A549 (cell line): ENCODE measurements around the gene ITGA11. TPM values are rescaled to one million over a fixed set of nuclear protein-coding genes. Genes with fewer than 3 reads are reported as not detected.

Experiments used
- ATAC-seq, 2 experiments: fragments of 200-7000 bp in 1 of 2; fragments of >200 bp in 1 of 2; cut with Nextera tagmentation in 1 of 2; cut with Tn5 transposase in 1 of 2; 3 replicates each; pipeline versions ENCODE4 v1.8.0 to v1.9.1; 2018 to 2020; ENCODE audit warnings: mild to moderate bottlenecking in 1 of 2, moderate library complexity in 1 of 2
- CTCF ChIA-PET: fragments of 300-600 bp; sonication (Branson Sonifier 250); formaldehyde crosslinking; extraction: SDS; loops from one replicate; lab custom pipeline; 2021; ENCODE audit warnings: antibody characterized with exemption, inconsistent platforms; lab: Yijun Ruan, JAX
- POLR2A ChIA-PET: fragments of 350-600 bp; formaldehyde crosslinking; extraction: SDS; loops from one replicate; lab custom pipeline; 2021; ENCODE audit warnings: antibody characterized with exemption, inconsistent platforms; lab: Yijun Ruan, JAX
- DNase-seq, 2 experiments: peaks; one replicate each; pipeline versions ENCODE4 v3.0.0 to v3.0.0-alpha.2; 2011 to 2016; ENCODE audit warnings: low read depth in 1 of 2, low spot score in 1 of 2
- FAIRE-seq: peaks from 2 replicates; lab custom pipeline; 2011; peaks lifted over from hg19 to GRCh38; lab: Jason Lieb, UNC
- H3K27ac ChIP-seq, 2 experiments: fragments of >200 bp; sonication (Bioruptor Twin); formaldehyde crosslinking; 3 replicates each; pipeline ENCODE4 v1.5.1; 2016 to 2017
- H3K4me1 ChIP-seq: fragments of >200 bp; sonication (Bioruptor Twin); formaldehyde crosslinking; 3 replicates; pipeline ENCODE4 v1.6.1; 2016
- H3K4me2 ChIP-seq: fragments of >200 bp; sonication (Bioruptor Twin); formaldehyde crosslinking; 3 replicates; pipeline ENCODE4 v1.6.1; 2016
- H3K4me3 ChIP-seq: fragments of >200 bp; sonication (Bioruptor Twin); formaldehyde crosslinking; 3 replicates; pipeline ENCODE4 v1.5.1; 2016
- H3K9me3 ChIP-seq: fragments of >200 bp; sonication (Bioruptor Twin); formaldehyde crosslinking; 3 replicates; pipeline ENCODE4 v1.6.1; 2016
- BHLHE40 ChIP-seq: IDR thresholded peaks from 2 replicates; pipeline ENCODE4 v1.6.1; 2012; ENCODE audit warnings: low read depth, low read length, inconsistent platforms
- CBX8 ChIP-seq: fragments of 200-600 bp; sonication (generic); IDR thresholded peaks from 2 replicates; pipeline ENCODE4 v1.6.1; 2016
- CHD4 ChIP-seq: fragments of 200-600 bp; sonication (generic); IDR thresholded peaks from 2 replicates; pipeline ENCODE4 v1.6.1; 2016; ENCODE audit warnings: antibody characterized with exemption, mild to moderate bottlenecking, borderline replicate concordance
- EP300 ChIP-seq, 2 experiments: fragments of >200 bp; sonication (Bioruptor Twin); formaldehyde crosslinking; IDR thresholded peaks; 2 replicates in 1 of 2; 3 replicates in 1 of 2; pipeline ENCODE4 v1.6.1; 2016 to 2017
- FOXS1 ChIP-seq: fragments of 250-450 bp; sonication (Bioruptor Pico); IDR thresholded peaks from 2 replicates; pipeline ENCODE4 v1.5.0; 2020; ENCODE audit warnings: mild to moderate bottlenecking, moderate library complexity
- GATA3 ChIP-seq: IDR thresholded peaks from 2 replicates; pipeline ENCODE4 v1.6.1; 2012; ENCODE audit warnings: borderline replicate concordance
- HEYL ChIP-seq: fragments of 250-450 bp; sonication (Bioruptor Pico); IDR thresholded peaks from 2 replicates; pipeline ENCODE4 v1.8.0; 2021; ENCODE audit warnings: mild to moderate bottlenecking, moderate library complexity
- HOXA7 ChIP-seq: fragments of 250-450 bp; sonication (Bioruptor Pico); IDR thresholded peaks from 2 replicates; pipeline ENCODE4 v1.5.0; 2020; ENCODE audit warnings: mild to moderate bottlenecking, moderate library complexity
- HOXB13 ChIP-seq: fragments of 250-450 bp; sonication (Bioruptor Pico); IDR thresholded peaks from 2 replicates; pipeline ENCODE4 v1.5.0; 2020; ENCODE audit warnings: low read depth, mild to moderate bottlenecking, moderate library complexity
- JUN ChIP-seq, 2 experiments: fragments of >200 bp; sonication (Bioruptor Twin); formaldehyde crosslinking; IDR thresholded peaks; 2 replicates in 1 of 2; 3 replicates in 1 of 2; pipeline ENCODE4 v1.6.1; 2016 to 2017
- KDM5A ChIP-seq: fragments of 200-600 bp; sonication (generic); IDR thresholded peaks from 2 replicates; pipeline ENCODE4 v1.6.1; 2016; ENCODE audit warnings: antibody characterized with exemption, mild to moderate bottlenecking
- MAZ ChIP-seq: fragments of 150-350 bp; IDR thresholded peaks from 2 replicates; pipeline ENCODE4 v1.6.1; 2014; ENCODE audit warnings: antibody characterized with exemption, low read depth, low read length, borderline replicate concordance
- MYC ChIP-seq: IDR thresholded peaks from 2 replicates; pipeline ENCODE4 v1.6.1; 2012; ENCODE audit warnings: mild to moderate bottlenecking, inconsistent platforms, low read length, improper control_type of control experiment, borderline replicate concordance
- PHF8 ChIP-seq: fragments of 200-600 bp; sonication (generic); IDR thresholded peaks from 2 replicates; pipeline ENCODE4 v1.6.1; 2016; ENCODE audit warnings: low read depth, mild to moderate bottlenecking, antibody characterized with exemption, moderate library complexity, borderline replicate concordance
- POLR2AphosphoS2 ChIP-seq: conservative IDR thresholded peaks from 2 replicates; pipeline ENCODE4 v1.6.1; 2012; ENCODE audit warnings: low read length, improper control_type of control experiment, inconsistent platforms
- SMC3 ChIP-seq: fragments of >200 bp; sonication (Bioruptor Twin); formaldehyde crosslinking; IDR thresholded peaks from 3 replicates; pipeline ENCODE4 v1.6.1; 2018; ENCODE audit warnings: inconsistent platforms
- ZNF302 ChIP-seq: fragments of 250-450 bp; sonication (Bioruptor Pico); IDR thresholded peaks from 2 replicates; pipeline ENCODE4 v1.9.0; 2021; ENCODE audit warnings: inconsistent platforms, mild to moderate bottlenecking, moderate library complexity
- WGBS: methylation state at CpG from one replicate; pipeline ENCODE4 v1.1.6; 2017; ENCODE audit errors: missing lambda C conversion rate; 5-methylcytosine and 5-hydroxymethylcytosine counted together
- polyA plus RNA-seq, 4 experiments: library from polyadenylated mRNA; depleted of rRNA in 3 of 4; stranded (reverse); fragments of >200 nt; fragmentation: RNase III in 1 of 4; extraction: RNeasy Plus Mini Kit Qiagen cat#74134 plus additional on column Dnase treatment in 1 of 4; gene quantifications; 2 replicates in 3 of 4; 3 replicates in 1 of 4; pipeline ENCODE4 v1.2.3, GENCODE V29; 2011 to 2017
- TF ChIP-seq, protein P1 (sequence below): fragments of >200 bp; sonication (Bioruptor Twin); formaldehyde crosslinking; IDR thresholded peaks from 3 replicates; pipeline ENCODE4 v1.6.1; 2016
- TF ChIP-seq, protein P2 (sequence below): fragments of >200 bp; sonication (Bioruptor Twin); formaldehyde crosslinking; IDR thresholded peaks from 2 replicates; pipeline ENCODE4 v1.6.1; 2016
- TF ChIP-seq, protein P3 (sequence below): fragments of 150-350 bp; IDR thresholded peaks from 2 replicates; pipeline ENCODE4 v1.6.1; 2014; ENCODE audit warnings: low read depth, mild to moderate bottlenecking, low read length
- TF ChIP-seq, protein P4 (sequence below): fragments of >200 bp; sonication (Bioruptor Twin); formaldehyde crosslinking; IDR thresholded peaks from 3 replicates; pipeline ENCODE4 v1.5.1; 2016

ITGA11 gene
- polyA plus RNA-seq, 2 of the 4 experiments (the other 2 are of a cell fraction), result 8.3 to 17.2 TPM

DNA sequence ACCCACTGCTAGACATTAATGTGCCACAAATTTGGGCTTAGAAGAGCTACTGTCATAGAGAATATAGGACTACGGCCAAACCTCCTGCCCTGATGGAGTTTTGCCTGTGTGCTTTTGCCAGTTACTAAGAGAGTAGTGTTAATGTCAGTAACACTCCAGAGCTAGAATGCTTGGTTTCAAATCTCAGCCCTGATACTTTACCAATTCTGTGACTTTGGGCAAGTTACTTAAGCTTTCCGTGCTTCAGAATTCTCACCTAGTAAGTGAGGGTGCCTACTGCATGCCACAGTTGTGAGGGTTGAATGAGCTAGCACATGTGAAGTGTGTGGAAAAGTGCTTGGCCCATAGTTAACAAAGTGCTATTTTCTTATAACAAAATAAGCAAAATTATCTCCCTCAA, 10.9 kb upstream of the ITGA11 start:
- ATAC-seq (no peak; a peak in 1 of 6 replicates), FAIRE-seq (no peak), DNase-seq (no peak)
- Histone ChIP-seq H3K9me3 (no peaks in the 10 kb centered on the region), H3K4me2 (no peak overlapping the region), H3K4me3 (no peak overlapping the region), H3K4me1 (no peaks in the 10 kb centered on the region), H3K27ac (no peak overlapping the region)
- CTCF ChIA-PET, result interaction anchor here (0.7 to 2.4 kb wide), 6 partner anchors 9 to 230 kb away, joined by 3 to 10 read pairs (median 4); no protein-coding TSS in a partner anchor
- POLR2A ChIA-PET, result no interaction called here
- TF ChIP-seq HEYL (CRISPR knock-in tag) (no peak), FOXS1 (CRISPR knock-in tag) (no peak), CHD4 (no peak), BHLHE40 (no peak)
- 91% methylated on average over 2 of the region's 2 CpGs for WGBS

DNA sequence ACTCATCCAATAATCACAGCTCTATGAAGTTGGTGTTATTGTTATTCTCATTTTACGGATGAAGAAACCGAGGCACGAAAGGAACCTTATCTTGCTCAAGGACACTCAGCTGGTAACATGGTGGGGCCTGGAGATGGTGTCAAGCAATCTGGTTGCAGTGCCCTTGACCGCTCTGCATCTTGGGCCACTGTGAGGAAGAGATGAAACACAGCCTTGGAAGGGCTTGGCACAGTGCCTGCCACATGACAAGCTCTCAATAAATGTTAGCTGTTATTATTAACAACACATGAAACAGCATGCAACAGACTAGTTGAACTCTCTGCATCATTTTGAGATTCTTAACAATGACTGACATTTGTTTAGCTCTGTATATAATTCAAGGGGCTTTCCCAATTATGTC, 10.1 kb upstream of the ITGA11 start:
- Histone ChIP-seq H3K4me1 (no peaks in the 10 kb centered on the region), H3K9me3 (no peaks in the 10 kb centered on the region), H3K4me3 (no peak overlapping the region), H3K4me2 (no peak overlapping the region), H3K27ac (no peak overlapping the region)
- 73% methylated on average over 4 of the region's 4 CpGs for WGBS
- TF ChIP-seq JUN (IDR thresholded peaks at IDR 0.05), result no peak
- FAIRE-seq (no peak), ATAC-seq (no peak), DNase-seq (no peak)
- ChIA-PET POLR2A (no interaction called here), CTCF (interaction anchor here (0.8 to 2.4 kb wide), 10 partner anchors 8 to 232 kb away, joined by 3 to 10 read pairs (median 4); no protein-coding TSS in a partner anchor)

DNA sequence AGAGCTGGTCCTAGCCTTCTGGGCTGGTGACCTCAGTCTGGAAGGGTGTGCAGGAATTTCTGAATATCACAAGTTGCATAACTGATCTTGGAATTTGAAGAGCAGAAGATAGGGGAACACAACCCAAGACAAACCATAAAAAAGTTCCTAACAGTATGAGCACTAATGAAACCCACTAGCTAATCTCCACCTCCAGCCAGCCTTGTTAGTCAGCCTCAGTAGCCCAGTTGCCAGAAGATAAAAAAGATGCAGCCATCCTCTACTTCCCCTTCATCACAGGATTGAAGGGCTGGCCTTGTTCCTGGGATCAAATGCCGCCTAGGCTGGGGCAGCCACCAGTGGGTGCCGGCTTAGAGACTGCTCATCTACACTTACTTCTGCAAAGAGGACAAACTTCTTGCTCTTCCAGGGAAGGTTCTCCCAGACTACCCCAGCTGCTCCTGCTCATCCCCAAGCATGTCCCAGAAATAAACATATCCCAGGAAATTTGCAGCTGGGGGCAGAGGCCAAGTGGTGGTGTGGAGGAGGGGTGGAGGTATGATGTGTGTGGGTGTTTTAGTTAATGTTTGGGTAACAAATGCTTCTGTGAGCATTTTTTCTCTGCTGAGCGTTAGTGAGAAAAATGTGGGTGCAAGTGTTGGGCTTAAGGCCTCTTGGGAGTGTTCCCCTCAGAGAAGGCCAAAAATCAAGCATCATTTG, 9.2 kb upstream of the ITGA11 start:
- FAIRE-seq (no peak), DNase-seq (no peak), ATAC-seq (no peak)
- H3K27ac ChIP-seq, result no peak overlapping the region
- H3K9me3 ChIP-seq, result no peaks in the 10 kb centered on the region
- ChIA-PET POLR2A (no interaction called here), CTCF (interaction anchor here (1.1 to 2.4 kb wide), 8 partner anchors 9 to 233 kb away, joined by 3 to 10 read pairs (median 4); no protein-coding TSS in a partner anchor)
- TF ChIP-seq MAZ, result no peak
- TF ChIP-seq HOXB13 (CRISPR knock-in tag), result no peak
- TF ChIP-seq, protein P1, sequence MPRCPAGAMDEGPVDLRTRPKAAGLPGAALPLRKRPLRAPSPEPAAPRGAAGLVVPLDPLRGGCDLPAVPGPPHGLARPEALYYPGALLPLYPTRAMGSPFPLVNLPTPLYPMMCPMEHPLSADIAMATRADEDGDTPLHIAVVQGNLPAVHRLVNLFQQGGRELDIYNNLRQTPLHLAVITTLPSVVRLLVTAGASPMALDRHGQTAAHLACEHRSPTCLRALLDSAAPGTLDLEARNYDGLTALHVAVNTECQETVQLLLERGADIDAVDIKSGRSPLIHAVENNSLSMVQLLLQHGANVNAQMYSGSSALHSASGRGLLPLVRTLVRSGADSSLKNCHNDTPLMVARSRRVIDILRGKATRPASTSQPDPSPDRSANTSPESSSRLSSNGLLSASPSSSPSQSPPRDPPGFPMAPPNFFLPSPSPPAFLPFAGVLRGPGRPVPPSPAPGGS, result no peak
- no peak for TF ChIP-seq PHF8
- TF ChIP-seq SMC3, result no peak
- TF ChIP-seq HOXA7 (CRISPR knock-in tag), result no peak
- no peak for TF ChIP-seq POLR2AphosphoS2
- no peak for TF ChIP-seq CBX8
- no peak for TF ChIP-seq EP300 (IDR thresholded peaks at IDR 0.05)
- no peak for TF ChIP-seq JUN (IDR thresholded peaks at IDR 0.05)
- TF ChIP-seq CHD4, result no peak
- TF ChIP-seq KDM5A, result no peak
- TF ChIP-seq, protein P2, sequence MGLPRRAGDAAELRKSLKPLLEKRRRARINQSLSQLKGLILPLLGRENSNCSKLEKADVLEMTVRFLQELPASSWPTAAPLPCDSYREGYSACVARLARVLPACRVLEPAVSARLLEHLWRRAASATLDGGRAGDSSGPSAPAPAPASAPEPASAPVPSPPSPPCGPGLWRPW, result no peak
- TF ChIP-seq, protein P3, sequence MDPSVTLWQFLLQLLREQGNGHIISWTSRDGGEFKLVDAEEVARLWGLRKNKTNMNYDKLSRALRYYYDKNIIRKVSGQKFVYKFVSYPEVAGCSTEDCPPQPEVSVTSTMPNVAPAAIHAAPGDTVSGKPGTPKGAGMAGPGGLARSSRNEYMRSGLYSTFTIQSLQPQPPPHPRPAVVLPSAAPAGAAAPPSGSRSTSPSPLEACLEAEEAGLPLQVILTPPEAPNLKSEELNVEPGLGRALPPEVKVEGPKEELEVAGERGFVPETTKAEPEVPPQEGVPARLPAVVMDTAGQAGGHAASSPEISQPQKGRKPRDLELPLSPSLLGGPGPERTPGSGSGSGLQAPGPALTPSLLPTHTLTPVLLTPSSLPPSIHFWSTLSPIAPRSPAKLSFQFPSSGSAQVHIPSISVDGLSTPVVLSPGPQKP, result no peak
- no peak for TF ChIP-seq GATA3
- TF ChIP-seq ZNF302, result no peak
- TF ChIP-seq, protein P4, sequence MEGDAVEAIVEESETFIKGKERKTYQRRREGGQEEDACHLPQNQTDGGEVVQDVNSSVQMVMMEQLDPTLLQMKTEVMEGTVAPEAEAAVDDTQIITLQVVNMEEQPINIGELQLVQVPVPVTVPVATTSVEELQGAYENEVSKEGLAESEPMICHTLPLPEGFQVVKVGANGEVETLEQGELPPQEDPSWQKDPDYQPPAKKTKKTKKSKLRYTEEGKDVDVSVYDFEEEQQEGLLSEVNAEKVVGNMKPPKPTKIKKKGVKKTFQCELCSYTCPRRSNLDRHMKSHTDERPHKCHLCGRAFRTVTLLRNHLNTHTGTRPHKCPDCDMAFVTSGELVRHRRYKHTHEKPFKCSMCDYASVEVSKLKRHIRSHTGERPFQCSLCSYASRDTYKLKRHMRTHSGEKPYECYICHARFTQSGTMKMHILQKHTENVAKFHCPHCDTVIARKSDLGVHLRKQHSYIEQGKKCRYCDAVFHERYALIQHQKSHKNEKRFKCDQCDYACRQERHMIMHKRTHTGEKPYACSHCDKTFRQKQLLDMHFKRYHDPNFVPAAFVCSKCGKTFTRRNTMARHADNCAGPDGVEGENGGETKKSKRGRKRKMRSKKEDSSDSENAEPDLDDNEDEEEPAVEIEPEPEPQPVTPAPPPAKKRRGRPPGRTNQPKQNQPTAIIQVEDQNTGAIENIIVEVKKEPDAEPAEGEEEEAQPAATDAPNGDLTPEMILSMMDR, result no peak
- TF ChIP-seq MYC, result no peak
- no peak for TF ChIP-seq FOXS1 (CRISPR knock-in tag)
- 67% methylated on average over 3 of the region's 3 CpGs for WGBS
- H3K4me2 ChIP-seq, result no peak overlapping the region
- H3K4me3 ChIP-seq, result no peak overlapping the region
- H3K4me1 ChIP-seq, result no peaks in the 10 kb centered on the region
